DMS153 (cell line): ENCODE results near the gene CEACAM18.
"Not testable (repeated sequence)": the region's sequence is repeated elsewhere in the genome, so short reads cannot be mapped to it uniquely, and the experiment has no call there.

ENCODE experiments used
- DNase-seq: peaks from one replicate; lab custom pipeline; 2025; lab: John Stamatoyannopoulos, UW

CEACAM18 gene

GRCh38 chr19:51461723-51462161 is 16.6 kb upstream of the CEACAM18 start:
- no peak for DNase-seq

GRCh38 chr19:51462276-51462675 is 16.1 kb upstream of the CEACAM18 start:
- DNase-seq: no peak

DNA sequence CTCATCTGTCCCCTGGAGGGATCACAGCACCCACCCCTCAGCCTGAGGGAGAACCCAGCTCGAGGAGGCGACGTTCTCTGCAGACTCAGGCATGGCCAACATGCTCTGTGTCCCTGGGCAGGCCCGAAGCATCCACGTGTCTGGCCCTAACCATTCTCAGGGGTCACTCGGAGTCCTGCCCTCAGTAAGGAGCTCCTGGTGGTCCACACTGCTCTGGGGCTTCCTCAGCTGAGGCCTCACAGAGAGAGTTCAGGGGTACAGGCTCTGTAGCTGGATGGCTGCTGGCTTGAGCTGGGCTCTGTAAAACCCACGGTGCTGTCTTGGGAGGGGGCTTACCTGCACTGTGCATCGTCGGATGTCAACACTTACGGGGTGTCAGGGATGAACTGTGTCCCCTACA is 15.7 kb upstream of the CEACAM18 start:
- no peak for DNase-seq

DNA sequence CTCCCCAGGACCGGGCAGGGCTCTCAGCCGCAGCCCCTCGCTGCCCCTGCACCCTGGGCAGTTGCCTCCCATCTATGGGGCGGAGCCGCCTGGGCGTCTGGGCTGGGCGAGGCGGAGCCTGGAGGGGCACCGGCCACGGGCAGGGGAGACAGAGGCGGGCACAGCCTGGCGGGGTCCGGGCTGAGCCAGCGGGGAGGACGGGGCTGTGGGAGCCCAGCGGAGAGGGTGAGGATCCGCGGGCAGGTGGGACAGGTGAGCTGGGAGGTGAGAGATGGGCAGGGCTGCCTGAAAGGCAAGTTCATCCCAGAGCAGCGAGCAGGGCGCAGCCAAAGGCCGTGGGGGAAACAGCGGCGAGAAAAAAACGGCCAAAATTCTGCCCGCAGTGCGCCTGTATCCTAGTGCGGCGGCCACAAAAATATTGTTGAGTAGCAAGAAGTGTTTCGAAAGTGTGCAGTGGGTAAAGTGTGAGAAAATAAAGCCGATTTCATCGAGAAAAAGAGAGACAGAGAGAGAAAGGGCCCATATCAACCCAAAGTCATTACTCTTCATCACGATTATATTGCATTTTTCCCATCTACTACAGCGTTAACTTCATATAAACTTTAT is 14.3 kb upstream of the CEACAM18 start:
- not testable (repeated sequence) for DNase-seq

GRCh38 chr19:51466723-51467122 is 11.6 kb upstream of the CEACAM18 start:
- DNase-seq: no peak

DNA sequence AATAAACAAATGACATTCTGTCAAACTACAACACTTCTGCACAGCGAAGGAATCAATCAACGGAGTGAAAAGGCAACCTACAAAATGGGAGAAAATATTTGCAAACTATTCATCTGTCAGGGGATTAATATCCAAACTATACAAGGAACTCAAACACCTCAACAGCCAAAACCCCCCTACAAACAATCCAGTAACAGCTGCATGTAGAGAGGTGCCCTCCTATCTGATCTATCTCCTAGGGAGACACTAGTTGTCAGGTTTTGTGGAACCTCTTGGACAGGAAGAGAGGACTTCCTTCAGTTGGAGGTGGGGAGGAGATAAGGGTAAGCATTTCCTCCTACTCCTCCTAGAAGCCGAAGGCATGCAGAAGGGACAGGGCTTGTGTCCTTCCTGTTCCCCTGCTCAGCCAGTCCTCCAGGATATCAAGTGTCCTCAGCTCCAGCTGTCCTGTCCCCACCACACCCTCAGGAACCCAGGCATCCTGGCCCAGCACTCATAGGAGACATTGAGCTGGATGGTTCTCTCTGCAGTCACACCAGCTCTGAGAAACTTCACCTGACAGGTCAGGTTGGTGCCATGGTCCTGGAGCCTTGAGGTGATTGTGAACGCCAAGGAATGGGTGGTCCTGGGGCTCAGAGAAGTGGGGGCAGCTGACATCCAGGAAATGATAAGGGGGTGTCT is 10.3 kb upstream of the CEACAM18 start:
- DNase-seq: no peak

GRCh38 chr19:51468545-51468920 is 9.8 kb upstream of the CEACAM18 start:
- DNase-seq: no peak

DNA sequence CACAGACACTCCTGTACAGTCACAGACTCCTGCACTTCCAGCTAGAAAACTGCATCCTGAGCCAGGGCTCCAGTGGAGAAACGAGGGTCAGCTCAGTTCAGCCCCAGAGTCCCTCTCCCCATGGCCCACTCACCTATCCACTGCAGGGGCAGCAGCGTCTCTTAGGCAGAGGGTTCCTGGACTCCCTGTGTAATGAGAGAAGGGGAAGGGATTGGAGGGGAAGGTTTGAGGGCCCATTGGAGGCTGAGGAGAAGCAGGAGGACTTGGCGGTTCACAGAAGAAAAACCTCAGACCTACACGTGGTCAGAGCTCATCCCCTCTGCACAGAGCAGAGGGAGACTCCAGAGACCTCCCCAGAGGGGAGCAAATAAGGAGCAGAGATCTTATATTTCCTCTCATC is 9.2 kb upstream of the CEACAM18 start:
- no peak for DNase-seq

DNA sequence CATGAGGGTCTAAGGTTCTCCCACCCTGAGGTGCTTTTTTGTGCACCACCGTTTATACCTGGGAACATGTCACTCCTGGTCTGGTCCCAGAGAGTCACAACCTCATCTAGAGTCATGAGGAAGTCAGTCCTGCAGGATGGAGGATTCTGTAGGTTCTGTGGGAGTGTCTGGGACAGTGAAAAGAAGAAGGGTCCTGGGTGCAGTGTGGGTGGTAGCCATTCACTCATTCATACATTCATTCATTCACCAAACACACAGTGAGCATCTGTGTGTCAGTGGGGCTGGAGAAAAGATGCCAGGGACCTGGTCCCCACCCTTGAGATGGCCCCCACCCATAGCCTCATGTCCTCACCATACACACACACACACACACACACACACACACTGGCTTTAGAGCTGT is 8.7 kb upstream of the CEACAM18 start:
- no peak for DNase-seq

DNA sequence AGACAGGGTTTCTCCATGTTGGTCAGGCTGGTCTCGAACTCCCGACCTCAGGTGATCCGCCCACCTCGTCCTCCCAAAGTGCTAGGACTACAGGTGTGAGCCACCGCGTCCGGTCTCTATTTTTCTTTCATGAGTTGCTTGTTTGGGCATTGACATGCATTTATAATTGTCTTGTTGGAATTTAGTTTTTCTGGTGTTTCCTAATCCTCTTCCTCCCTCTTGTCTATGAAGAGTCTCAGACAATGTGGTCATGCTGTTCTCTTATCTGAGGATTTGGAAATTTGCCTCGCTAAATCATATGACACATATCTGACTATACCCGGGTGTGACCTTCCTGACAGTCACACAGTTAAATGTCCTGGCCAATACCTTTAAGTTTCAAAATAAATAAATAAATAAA is 7.4 kb upstream of the CEACAM18 start:
- DNase-seq: no peak

DNA sequence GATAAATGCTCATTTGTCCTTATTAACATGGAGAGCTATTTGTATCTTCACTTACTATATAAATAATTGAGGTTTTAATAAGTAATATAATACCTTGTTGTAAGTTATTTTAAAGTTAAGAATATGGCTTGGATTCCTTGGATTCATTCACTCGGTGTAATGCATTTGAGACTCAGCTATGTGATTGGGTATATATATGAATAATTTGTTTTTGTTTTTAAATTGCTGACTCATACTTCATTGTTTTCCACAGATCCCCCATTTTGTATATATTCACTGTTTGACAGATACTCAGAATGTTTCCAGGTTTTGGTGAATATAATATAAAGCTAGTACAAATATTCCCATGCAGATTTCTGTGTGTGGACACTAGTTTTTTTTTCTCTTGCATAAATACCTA is 6.8 kb upstream of the CEACAM18 start:
- no peak for DNase-seq

- no peak for DNase-seq
Observed at GRCh38 chr19:51472607-51473006, 5.7 kb upstream of the CEACAM18 start.

GRCh38 chr19:51473009-51473707 is 5.2 kb upstream of the CEACAM18 start:
- peak; percentile 23 for DNase-seq

DNA sequence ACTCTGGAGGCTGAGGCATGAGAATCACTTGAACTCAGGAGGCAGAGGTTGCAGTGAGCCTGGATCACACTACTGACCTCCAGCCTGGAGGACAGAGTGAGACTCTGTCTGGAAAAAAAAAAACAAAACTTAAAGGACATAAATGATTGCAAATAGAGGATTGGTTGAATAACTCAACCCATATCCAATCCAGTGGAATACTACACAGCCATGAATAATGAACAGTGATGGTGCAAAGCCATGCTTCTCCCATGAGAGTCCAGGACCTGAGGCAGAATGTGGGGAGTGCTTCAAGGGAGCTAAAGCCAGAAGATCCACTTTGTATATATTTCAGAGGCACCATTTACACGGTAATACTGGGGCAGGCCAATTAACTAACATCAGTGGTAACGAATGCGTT is 2.2 kb upstream of the CEACAM18 start:
- no peak for DNase-seq

DNA sequence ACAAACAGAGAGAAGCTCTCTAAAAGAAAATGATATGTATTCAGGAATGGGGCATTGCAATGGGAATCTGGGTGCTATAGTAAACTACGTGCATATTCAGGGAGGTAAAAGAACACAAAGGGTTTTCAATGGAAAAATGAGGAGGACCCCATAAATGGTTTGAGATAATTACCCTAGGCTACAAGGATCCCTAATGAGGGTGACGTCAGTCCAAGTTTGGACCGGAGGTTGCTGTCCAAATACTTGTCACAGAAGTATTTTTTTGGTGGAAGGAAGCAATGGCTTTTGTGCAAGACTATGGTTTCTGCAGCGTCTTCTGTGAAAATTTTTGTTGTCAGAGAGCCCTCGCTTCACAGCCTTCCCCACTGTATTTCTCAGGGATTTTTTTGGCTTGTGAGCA is 995 bp upstream of the CEACAM18 start:
- no peak for DNase-seq

DNA sequence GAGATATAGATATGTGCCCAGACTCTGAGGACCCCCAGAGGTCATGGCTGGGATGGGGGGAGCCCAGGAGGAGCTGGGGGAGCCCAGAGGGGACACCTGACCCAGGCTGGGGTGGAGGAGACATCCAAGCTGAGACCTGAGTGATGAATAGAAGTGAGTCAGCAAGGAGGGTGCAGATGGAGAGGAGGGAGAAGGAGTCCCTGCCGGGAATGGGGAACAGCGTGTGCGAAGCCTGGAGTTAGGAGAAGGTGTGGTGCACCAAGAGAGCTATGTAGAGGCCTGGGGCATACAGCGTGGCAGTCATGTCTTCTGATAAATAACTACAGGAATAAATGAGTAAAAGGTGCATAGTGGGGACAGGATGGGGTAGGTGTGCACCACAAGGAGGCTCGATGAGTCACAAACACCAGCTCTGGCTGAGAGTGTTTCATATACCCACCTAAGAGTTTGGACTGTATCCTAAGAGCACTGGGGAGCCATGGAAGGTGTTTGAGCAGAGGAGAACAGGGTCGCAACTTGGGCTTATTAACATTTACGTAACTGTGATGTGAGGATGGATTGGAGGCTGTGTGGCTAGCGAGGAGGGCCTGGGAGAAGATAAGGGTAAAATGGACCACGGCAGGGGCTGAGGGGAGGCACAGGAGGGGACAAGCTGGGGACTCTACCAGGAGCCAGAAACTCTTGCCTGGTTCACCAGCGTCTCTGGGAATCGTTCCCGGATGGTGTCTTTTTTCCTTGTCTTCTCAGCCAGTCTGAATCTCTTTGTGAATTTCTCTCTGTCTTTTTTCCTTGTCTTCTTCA is 1.4 kb downstream of the CEACAM18 start:
- no peak for DNase-seq

DNA sequence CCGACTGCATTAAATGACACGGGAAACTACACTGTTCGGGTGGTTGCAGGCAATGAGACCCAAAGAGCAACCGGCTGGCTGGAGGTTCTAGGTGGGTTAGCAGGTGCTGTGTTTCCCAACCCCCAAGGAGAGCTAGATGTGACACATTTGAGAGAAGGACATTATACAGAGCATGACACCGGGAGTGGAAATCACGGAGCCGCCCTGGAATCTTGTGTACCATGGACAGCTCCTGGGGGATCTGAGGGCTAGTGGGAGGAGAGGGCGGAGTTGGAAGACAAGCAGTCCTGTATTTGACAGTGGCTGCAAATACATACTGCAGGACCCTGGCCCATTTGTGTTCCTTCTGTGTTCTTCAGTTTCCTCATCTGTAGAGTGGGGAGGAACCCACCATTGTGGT is 2.3 kb downstream of the CEACAM18 start:
- DNase-seq: no peak

DNA sequence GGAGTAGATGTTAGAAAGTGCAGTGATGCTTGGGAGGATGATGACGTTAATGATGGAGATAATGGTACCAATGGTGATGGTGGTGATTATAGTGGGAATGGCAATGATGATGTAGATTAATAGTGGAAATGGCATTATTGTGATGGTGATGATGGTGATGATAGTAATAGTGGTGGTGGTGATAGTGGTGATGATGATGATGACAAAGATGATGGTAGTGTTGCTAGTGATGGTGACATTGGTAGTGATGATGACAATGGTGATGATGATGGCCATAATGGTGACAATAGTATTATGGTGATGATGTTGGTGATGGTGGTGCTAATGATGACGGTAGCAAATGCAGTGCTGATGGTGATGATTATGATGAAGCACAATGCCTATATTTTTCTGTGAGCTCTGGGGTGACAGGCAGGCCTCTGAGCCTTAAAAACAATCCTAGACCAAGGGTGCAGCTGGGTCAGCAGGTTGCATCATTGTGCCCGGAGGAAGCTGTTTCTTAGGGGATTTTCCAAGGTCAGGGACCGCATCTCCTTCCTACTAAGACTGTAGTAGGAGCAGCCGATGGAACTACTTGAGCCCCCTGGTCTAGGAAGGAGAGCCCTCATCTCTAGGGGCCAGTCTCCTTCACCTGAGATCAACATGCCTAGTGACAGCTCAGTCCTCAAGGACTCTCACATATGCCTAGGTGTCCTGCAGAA is 7.8 kb downstream of the CEACAM18 start:
- no peak for DNase-seq

DNA sequence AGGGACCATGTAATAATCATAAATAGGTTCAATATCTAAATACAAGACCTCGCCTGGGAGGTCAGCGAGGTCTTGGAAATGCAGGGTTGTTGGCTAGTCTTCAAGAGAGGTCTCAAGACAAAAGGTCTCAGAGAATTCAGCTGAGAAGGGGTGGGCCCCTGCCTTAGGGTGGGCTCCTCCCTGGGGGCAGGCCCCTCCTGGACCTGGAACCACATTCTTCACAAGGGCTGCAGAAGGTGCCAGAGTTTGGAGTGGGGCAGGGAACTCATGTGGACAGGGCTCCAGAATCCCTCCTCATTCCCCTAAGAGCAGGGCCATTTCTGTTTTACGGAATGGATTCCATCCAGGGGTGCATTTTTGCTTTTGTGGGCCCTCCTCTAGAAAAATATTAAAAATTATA is 10.2 kb downstream of the CEACAM18 start:
- no peak for DNase-seq

DNA sequence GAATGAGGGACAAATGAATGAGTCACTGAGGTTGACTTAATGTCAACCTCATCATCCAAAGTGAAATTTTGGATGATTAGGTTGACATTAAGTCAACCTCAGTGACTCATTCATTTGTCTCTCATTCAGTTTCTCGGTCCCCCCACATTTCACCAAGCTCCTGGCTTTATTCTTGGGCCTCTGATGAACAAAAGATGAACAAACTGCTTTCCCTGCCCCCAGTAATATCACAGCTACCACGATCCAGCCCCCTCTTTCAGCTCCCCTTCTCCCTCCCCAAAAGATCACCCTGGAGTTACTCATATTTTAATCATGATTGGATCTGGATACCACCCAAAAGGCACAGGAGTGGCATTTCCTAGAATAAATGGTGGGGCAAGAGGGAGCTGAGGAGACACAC is 10.8 kb downstream of the CEACAM18 start:
- DNase-seq: no peak

DNA sequence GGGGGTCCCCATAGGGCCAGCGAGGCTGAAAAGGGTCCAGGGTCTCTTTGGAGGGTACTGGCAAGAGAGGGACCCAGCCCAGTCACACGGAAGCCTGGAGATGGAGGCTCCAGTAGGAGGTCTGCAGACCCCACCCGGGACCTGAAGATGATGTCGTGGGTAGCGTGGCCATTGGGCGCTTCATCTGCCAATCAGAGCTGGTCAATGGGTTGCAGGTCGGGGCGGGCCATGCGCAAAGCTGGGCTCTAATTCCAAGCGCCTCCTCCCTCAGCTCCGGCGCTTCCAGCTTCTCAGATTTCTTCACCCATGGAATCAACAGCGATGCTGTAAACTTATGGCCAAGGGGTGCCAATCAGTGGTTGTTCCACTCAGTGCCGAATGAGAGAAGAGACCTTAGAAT is 12.3 kb downstream of the CEACAM18 start:
- DNase-seq: no peak

DNA sequence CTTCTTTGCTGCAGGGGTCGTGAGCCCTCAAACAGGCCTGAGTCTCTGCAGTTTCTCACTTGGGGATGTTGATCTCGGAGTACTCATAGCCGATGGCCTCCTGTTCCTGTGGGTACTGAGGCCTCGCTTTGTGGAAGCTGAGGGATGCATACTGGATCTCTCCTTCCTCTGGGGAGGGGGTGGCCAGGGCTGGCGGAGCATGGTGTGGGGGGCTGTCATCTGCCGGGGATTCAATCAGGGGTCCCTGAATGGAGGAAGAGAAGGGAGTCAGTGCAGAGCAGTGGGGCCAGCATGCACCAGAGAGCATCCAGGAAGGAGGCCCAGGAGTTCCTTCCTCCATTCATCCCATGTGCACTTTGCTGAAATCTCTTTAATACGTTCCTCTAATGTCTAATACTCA is 13.2 kb downstream of the CEACAM18 start:
- DNase-seq: no peak
